ENCODE results near the gene TBX21.

Gene TBX21

DNA sequence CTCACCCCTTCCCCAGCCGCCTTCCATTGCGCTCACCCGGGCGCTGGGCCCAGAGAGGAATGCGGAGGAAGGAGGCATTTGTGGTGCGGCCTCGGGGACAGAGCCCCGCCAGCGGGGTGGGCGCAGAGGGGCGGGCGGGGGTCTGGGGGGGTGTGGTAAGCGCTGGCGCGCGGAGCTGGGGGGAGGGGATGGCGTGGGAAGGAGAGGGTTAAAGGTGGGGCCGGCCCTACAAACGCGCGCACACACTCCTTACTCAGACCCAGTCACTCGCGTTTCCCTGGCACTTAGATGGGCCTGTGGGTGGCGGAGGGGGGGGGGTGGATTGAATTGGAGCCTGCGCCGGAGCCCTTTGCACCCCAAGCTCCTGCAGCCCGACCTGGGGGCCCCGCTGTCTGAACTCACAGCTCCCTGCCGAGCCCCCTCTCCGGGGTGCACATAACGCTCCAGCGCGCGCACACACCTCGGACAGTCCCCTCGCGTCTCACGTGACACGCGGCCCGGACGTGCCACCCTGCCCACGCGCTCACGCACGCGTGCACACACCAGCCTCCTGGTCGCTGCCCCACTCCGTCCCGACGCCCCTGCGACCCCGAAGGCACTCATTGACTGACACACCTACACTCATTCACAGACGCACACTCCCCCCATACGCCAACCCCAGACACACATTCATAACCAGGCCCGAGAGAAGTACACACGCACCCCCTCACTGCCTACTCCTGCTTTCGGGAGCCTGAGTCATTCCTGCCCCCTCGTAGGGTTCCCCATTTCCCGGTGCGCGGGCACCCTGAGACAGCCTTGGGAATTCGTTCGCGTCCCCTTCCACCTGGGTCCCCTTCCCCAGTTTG lies 38.2 kb upstream of the TBX21 start:
- peaks cover 76% of the 10 kb centered on the region for H3K4me1 Mint-ChIP-seq (ENCODE audit: low read depth)
- H3K27ac Mint-ChIP-seq: peak overlapping the region; percentile 86
- no peaks in the 10 kb centered on the region for H3K9me3 Mint-ChIP-seq
- no peaks in the 10 kb centered on the region for H3K27me3 Mint-ChIP-seq
- peak overlapping the region; percentile 80 for H3K4me3 Mint-ChIP-seq
- peaks cover 4% of the 10 kb centered on the region for H3K36me3 Mint-ChIP-seq (ENCODE audit: low read depth)

DNA sequence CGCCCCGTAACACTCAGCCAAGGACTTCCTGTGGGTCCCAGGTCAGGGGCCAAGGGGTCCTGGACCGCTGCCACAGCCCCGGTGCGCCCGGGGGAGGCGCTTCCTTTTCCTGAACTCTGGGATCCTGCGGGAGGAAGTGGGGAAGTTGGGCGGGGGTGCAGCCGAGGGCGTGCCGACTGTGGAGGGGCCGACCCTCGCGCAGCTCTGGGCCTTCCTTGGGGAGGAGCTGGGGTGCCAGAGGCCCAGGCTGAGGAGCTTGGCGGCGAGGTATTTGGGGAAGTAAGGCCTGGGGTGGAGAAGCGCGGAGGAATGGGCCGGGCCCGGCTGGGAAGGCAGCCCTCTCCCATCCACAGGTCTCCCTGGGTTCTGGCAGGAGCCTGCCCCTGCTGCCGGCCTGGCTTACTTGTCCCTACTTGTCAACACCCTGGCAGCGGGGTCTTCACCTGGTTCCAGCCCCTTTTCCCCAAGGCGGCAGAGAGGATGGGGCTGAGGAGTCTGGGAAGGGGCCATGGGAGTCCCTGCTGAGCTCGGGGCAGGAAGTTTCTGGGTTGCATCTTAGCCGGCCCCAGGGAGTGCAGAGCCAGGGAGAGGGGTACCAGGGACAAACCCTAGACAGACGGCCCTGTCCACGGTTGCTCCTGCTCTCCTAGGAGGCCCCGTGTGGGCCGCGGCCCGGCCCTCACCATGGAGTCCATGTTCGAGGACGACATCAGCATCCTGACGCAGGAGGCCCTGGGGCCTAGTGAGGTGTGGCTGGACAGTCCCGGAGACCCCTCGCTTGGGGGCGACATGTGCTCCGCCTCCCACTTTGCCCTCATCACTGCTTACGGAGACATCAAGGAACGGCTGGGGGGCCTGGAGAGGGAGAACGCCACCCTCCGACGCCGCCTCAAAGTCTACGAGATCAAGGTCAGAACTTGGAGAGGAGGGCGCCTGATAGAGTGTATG lies 37.3 kb upstream of the TBX21 start:
- Mint-ChIP-seq H3K36me3 (ENCODE audit: low read depth) (peaks cover 4% of the 10 kb centered on the region), H3K4me3 (peak overlapping the region; percentile 80), H3K27me3 (no peaks in the 10 kb centered on the region), H3K4me1 (ENCODE audit: low read depth) (peaks cover 73% of the 10 kb centered on the region), H3K9me3 (no peaks in the 10 kb centered on the region), H3K27ac (peak overlapping the region; percentile 86)

DNA sequence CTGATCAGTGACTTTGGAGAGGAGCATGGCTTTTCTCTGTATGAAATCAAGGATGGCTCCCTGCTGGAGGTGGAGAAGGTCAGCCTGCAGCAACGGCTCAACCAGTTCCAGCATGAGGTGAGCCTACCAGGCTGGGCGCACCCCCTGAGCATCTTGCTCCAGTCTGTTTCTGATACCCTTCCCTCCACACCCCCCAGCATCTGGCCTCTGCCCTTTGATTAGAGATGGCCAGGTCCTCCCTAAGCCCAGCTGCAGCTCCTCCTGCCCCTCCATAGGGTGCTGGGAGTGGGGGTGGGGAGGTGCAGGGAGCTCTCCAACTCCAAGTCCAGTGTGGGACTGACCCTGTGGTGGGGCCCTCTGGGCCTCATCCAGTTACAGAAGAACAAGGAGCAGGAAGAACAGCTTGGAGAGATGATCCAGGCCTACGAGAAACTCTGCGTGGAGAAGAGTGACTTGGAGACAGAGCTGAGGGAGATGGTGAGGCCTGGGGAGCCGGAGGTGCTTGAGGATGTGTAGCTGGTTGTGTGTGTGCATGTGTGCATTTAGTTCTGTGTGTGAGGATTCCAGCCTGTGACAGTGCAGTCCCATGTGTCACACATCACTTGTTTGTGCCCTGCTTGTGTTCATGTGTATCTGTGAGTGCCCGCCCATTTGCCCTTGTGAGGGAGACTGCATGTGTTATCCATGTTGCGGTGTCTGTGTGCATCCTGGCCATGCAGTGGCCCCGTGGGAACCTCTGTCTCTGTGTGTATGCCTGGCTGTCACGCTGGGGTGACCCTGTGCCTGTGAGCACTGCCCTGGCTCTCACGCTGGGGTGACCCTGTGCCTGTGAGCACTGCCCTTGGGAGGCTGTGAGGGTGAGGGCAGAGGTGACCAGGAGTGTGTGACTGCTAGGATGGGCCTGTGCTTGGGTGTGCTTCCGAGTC lies 36.1 kb upstream of the TBX21 start:
- Mint-ChIP-seq H3K4me3 (peak overlapping the region; percentile 41), H3K9me3 (no peaks in the 10 kb centered on the region), H3K36me3 (ENCODE audit: low read depth) (peaks cover 4% of the 10 kb centered on the region), H3K27me3 (no peaks in the 10 kb centered on the region), H3K4me1 (ENCODE audit: low read depth) (peaks cover 77% of the 10 kb centered on the region), H3K27ac (peak overlapping the region; percentile 62)

DNA sequence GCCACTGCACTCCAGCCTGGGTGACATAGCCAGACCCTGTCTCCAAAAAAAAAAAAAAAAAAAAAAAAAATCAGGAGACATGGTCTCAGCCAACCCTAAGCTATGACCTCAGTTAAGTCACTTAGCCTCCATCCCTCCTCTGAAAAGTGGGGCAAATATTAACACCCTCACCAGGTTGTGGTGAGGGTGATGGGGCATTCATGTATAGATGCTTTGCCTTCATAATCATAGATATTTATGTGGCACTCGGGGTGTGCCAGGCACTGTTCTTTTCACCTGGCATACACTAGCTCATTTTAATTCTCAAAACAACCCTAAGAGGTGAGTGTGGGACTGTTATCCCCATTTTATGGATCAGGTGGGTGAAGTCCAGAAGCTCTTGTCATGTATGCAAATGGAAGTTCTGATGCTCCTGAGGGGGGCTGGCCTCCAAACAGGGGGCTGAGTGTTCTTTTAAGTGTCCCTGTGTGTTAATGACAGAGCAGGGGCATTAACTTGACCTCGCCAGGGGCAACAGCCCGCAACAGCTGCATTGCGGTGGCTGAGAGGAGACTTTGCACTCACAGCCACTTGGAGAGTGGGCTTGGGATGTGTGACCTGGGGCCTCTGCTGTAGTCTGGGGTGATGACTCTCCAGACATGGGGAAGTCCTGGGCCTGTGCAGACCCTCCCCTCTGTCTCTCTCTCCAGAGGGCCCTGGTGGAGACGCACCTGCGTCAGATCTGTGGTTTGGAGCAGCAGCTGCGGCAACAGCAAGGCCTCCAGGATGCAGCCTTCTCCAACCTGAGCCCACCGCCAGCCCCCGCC lies 34.9 kb upstream of the TBX21 start:
- H3K4me1 Mint-ChIP-seq (ENCODE audit: low read depth): peaks cover 76% of the 10 kb centered on the region
- no peak overlapping the region for H3K27ac Mint-ChIP-seq
- H3K4me3 Mint-ChIP-seq: no peak overlapping the region
- no peaks in the 10 kb centered on the region for H3K27me3 Mint-ChIP-seq
- peaks cover 4% of the 10 kb centered on the region for H3K36me3 Mint-ChIP-seq (ENCODE audit: low read depth)
- no peaks in the 10 kb centered on the region for H3K9me3 Mint-ChIP-seq

DNA sequence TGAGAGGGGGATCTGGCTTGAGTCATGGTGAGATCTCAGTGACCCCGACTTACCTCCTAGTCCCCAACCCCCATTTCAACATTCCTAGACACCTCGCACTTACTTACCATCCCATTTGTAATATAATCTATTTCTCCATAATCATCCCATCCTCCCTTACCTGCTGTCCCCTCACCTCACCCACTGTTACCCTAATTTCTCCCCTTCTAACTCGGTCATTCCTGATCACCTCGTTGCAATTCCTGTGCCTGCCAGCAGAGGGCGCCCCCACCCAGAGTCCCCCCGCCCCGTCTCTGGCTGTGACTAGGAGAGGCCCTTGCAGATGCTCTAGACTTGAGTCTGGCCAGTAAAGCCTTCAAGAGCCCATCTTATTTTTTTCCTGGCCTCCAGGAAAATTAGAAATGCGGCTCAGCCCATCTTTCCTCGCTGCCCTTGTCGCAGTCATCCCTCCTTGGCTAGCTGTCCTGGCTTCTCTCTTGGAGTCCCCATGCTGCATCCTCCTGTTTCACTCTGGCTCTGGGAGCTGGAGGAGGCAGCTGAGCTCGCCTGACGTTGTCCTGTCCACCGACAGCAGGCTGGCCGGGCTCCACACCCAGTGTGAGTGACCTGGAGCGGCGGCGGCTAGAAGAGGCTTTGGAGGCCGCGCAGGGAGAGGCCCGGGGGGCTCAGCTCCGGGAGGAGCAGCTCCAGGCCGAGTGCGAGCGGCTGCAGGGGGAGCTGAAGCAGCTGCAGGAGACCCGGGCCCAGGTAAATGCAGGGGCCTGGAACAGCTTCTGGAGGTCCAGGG lies 34.1 kb upstream of the TBX21 start:
- H3K27ac Mint-ChIP-seq: peak overlapping the region; percentile 2
- H3K4me1 Mint-ChIP-seq (ENCODE audit: low read depth): peaks cover 80% of the 10 kb centered on the region
- H3K36me3 Mint-ChIP-seq (ENCODE audit: low read depth): peaks cover 9% of the 10 kb centered on the region
- no peak overlapping the region for H3K4me3 Mint-ChIP-seq
- H3K27me3 Mint-ChIP-seq: no peaks in the 10 kb centered on the region
- H3K9me3 Mint-ChIP-seq: no peaks in the 10 kb centered on the region

DNA sequence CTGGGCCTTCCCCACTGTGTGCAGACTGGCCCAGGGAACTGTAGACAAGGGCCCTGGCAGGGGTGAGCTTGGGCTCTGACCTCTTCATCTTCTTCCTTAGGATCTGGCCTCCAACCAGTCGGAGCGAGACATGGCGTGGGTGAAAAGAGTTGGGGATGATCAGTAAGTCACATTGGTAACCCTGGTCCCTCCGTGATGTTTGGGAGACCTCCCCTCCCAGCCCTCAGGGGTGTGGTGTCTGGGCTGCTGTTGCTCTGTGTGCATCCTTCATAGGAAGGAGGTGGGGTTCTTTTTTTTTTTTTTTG lies 33.5 kb upstream of the TBX21 start:
- H3K4me1 Mint-ChIP-seq (ENCODE audit: low read depth): peaks cover 85% of the 10 kb centered on the region
- no peaks in the 10 kb centered on the region for H3K9me3 Mint-ChIP-seq
- peaks cover 9% of the 10 kb centered on the region for H3K36me3 Mint-ChIP-seq (ENCODE audit: low read depth)
- H3K27me3 Mint-ChIP-seq: no peaks in the 10 kb centered on the region
- peak overlapping the region; percentile 6 for H3K27ac Mint-ChIP-seq
- H3K4me3 Mint-ChIP-seq: peak overlapping the region; percentile 1

DNA sequence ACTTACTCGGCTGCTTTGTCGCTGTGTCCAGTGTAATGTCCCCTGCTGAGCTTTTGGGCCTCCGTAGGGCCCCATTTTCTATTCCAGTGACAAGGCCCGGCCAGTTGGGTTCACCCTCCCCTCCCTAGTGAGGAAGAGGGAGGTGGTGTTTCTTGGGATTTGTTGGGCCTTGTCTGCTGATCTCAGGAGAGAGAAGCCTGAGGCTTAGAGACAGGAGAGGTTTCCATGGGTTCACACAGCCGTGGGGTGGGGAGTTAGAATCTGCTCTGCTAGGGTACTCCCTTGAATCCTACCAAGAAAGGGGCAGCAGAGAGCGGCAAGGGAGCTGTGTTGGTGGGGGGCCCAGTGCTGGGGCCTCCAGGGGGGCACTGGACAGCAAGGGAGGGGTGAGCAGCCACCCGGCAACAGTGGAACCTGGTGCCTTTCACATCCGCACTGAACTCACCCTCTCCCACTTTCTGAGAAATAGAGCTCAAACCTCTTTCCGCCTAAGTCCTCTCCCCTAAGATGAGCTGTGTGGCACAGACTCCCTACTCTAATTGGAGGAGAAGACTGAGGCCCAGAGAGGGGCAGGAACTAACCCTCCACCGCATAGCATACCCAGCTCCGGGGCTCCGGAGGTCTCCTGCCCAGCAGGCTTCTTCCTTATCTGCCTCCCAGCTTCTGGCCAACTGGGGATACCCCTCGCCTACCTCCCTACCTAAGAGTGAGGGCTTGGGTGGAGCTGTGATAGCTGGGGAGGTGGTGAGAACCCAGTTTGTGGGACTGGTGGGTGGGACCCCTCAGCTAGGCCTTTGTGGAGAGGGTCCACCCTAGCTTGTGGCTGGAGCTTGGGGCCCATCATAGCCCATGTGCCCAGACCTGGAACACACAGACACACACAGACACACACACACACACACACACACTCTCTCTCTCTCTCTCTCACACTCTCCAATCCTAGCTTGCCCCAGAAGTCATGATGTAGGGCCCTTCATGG lies 32.3 kb upstream of the TBX21 start:
- H3K36me3 Mint-ChIP-seq (ENCODE audit: low read depth): peaks cover 9% of the 10 kb centered on the region

DNA sequence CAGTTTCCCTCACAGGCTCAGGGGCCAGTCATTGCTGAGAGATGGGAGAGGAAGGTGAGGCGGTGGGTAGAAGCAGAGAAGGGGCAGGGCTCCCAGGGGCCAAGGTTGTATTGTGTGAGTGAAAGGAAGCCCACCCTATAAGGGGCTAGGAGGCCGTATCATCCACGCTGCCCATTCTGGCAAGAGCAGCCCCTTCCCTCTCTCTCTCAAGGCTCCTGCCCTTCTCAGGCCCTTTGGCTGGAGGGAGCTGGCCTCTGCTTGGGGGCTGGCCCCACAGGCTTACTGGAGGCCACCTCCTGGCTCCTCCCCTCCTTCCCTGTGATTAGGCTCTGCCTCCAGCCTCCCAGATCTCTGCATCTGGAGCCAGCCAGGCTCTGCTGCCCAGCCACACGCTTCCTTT lies 31.4 kb upstream of the TBX21 start:
- H3K4me3 Mint-ChIP-seq: peak overlapping the region; percentile 52
- no peaks in the 10 kb centered on the region for H3K9me3 Mint-ChIP-seq
- H3K27me3 Mint-ChIP-seq: no peaks in the 10 kb centered on the region
- H3K36me3 Mint-ChIP-seq (ENCODE audit: low read depth): peaks cover 9% of the 10 kb centered on the region
- peak overlapping the region; percentile 83 for H3K27ac Mint-ChIP-seq
- H3K4me1 Mint-ChIP-seq (ENCODE audit: low read depth): peaks cover 90% of the 10 kb centered on the region

More for the DNA sequence above, 32.3 kb upstream of the TBX21 start:
- H3K27me3 Mint-ChIP-seq: no peaks in the 10 kb centered on the region
- no peaks in the 10 kb centered on the region for H3K9me3 Mint-ChIP-seq
- peak overlapping the region; percentile 62 for H3K4me3 Mint-ChIP-seq
- H3K27ac Mint-ChIP-seq: peak overlapping the region; percentile 83
- H3K4me1 Mint-ChIP-seq (ENCODE audit: low read depth): peaks cover 88% of the 10 kb centered on the region

DNA sequence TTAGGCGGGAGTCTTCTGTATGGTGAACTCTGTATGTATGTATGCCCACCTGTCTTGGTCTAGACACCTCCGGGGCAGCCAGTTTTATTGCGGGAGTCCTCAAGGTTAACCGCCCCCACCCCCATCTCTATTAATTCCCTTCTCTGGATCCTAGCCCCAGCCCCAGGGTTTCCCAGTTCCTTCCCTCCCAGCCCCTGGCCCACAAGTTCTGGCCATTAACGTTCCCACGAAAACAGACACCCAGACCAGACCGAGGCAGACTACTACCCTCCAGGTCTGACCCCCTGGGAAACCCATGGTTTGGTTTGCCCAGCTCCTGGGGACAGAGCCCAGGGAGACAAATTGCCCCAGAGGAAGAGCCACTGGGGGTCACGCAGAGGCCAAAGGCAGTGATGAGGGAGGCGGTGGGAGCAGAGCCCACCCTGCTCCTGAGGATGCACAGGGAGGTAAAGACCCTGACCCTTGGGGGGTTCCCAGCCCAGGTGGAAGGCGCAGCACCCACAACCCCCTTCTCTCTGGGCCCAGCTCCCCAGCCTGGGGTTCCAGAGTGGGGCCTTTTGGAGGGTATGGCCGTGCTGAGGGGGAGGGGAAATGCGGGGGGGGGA lies 30.5 kb upstream of the TBX21 start:
- no peaks in the 10 kb centered on the region for H3K9me3 Mint-ChIP-seq
- peaks cover 5% of the 10 kb centered on the region for H3K36me3 Mint-ChIP-seq (ENCODE audit: low read depth)
- H3K27me3 Mint-ChIP-seq: no peaks in the 10 kb centered on the region
- peaks cover 90% of the 10 kb centered on the region for H3K4me1 Mint-ChIP-seq (ENCODE audit: low read depth)
- H3K4me3 Mint-ChIP-seq: peak overlapping the region; percentile 52
- H3K27ac Mint-ChIP-seq: peak overlapping the region; percentile 83

DNA sequence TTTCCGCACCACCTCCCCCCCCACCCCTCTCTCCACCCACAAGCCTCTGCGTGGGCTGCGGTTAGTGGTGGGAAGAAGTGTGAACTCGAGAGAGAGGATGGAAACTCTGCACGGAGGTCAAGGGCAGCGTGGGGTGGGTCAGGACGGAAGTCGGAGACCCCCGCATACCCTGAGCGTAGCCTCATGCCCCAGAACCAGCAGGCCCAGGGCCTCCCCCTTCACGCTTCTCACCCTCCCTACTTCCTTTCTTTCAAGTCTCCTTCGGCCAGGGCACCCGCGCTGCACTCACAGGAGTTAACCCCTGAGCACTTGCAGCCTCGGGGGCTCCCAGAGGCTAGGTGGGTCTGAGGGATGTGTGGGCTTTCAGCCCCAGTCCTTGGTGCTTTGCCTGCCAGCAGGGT lies 29.8 kb upstream of the TBX21 start:
- Mint-ChIP-seq H3K27ac (peak overlapping the region; percentile 96), H3K4me1 (ENCODE audit: low read depth) (peaks cover 89% of the 10 kb centered on the region), H3K27me3 (no peaks in the 10 kb centered on the region), H3K4me3 (peak overlapping the region; percentile 73), H3K9me3 (no peaks in the 10 kb centered on the region), H3K36me3 (ENCODE audit: low read depth) (peaks cover 5% of the 10 kb centered on the region)

DNA sequence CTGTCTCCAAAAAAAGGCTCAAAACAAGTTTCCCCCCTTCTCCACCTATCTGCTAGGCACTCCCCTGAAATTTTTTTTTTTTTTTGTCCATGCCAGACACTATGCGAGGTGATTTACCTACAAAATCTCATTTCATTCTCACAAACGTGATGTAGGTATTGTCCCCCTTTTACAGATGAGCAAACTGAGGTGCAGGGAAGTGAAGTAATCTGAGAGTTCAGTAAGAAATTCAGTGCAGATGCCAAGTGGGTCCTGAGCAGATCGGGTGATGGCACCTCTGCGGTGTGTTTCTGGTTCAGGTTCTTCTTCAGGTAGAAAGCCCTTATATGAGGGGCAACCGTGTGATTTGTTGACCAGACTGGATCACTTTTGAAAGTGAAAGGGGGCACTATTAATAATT lies 29.4 kb upstream of the TBX21 start:
- H3K4me1 Mint-ChIP-seq (ENCODE audit: low read depth): peaks cover 84% of the 10 kb centered on the region
- peak overlapping the region; percentile 96 for H3K27ac Mint-ChIP-seq
- H3K36me3 Mint-ChIP-seq (ENCODE audit: low read depth): peaks cover 5% of the 10 kb centered on the region
- no peaks in the 10 kb centered on the region for H3K9me3 Mint-ChIP-seq
- no peaks in the 10 kb centered on the region for H3K27me3 Mint-ChIP-seq
- peak overlapping the region; percentile 73 for H3K4me3 Mint-ChIP-seq

DNA sequence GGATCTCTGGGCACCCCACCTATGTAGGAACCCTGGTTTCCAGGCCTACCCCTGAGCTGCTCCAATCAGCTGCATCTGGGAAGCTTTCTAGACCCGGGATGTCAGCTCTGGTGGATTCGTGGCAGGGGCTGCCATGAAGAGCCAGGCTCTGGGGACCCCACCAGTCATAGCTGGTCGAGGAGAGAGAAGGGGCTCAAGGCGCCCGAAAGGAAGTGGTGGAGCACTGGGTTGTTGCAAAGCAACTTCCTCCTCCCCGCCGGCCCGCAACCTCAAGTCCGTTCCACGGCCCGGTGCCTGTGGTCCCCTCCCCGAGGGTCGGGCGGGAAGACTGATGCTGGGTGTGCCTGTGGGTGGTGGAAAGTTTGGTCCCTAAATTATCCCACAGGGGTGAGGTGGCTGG lies 28.9 kb upstream of the TBX21 start:
- Mint-ChIP-seq H3K4me3 (peak overlapping the region; percentile 73), H3K27me3 (no peaks in the 10 kb centered on the region), H3K4me1 (ENCODE audit: low read depth) (peaks cover 80% of the 10 kb centered on the region), H3K9me3 (no peaks in the 10 kb centered on the region), H3K27ac (peak overlapping the region; percentile 96), H3K36me3 (ENCODE audit: low read depth) (peaks cover 5% of the 10 kb centered on the region)
